Trophoblast cell (in vitro differentiated cells and primary cell): Measurements from ENCODE around the gene COL6A3.

Experiments used
- DNase-seq, 2 donors: peaks; one replicate each; pipeline ENCODE4 v3.0.0-alpha.2; 2016
- H2AFZ ChIP-seq: 2 replicates; pipeline ENCODE4 v1.6.1; 2013; ENCODE audit warnings: low read length, moderate library complexity, mild to moderate bottlenecking; ENCODE audit not compliant: insufficient read depth, poor library complexity
- H2AK5ac ChIP-seq: 2 replicates; pipeline ENCODE4 v1.6.1; 2013; ENCODE audit warnings: mild to moderate bottlenecking, low read length
- H2BK120ac ChIP-seq: 2 replicates; pipeline ENCODE4 v1.6.1; 2013; ENCODE audit warnings: low read length, mild to moderate bottlenecking, moderate library complexity; ENCODE audit not compliant: insufficient read depth, poor library complexity
- H2BK12ac ChIP-seq: 2 replicates; pipeline ENCODE4 v1.6.1; 2013; ENCODE audit warnings: mild to moderate bottlenecking, low read length, moderate library complexity
- H2BK5ac ChIP-seq: 2 replicates; pipeline ENCODE4 v1.6.1; 2013; ENCODE audit warnings: low read length, low read depth, moderate library complexity, mild to moderate bottlenecking; ENCODE audit not compliant: poor library complexity
- H3K14ac ChIP-seq: 2 replicates; pipeline ENCODE4 v1.6.1; 2013; ENCODE audit warnings: mild to moderate bottlenecking, low read length
- H3K18ac ChIP-seq: 2 replicates; pipeline ENCODE4 v1.6.1; 2013; ENCODE audit warnings: mild to moderate bottlenecking, low read length
- H3K23ac ChIP-seq: 2 replicates; pipeline ENCODE4 v1.6.1; 2013; ENCODE audit warnings: low read length
- H3K27ac ChIP-seq: 2 replicates; pipeline ENCODE4 v1.5.1; 2013; ENCODE audit warnings: low read depth, mild to moderate bottlenecking, inconsistent platforms, low read length, moderate library complexity
- H3K27me3 ChIP-seq: 2 replicates; pipeline ENCODE4 v1.6.1; 2013; ENCODE audit warnings: inconsistent platforms, mild to moderate bottlenecking, low read length, moderate library complexity; ENCODE audit not compliant: insufficient read depth
- H3K36me3 ChIP-seq, 2 experiments: 1 replicate in 1 of 2; 2 replicates in 1 of 2; pipeline ENCODE4 v1.6.1; 2013; ENCODE audit warnings: low read length in 2 of 2, mild to moderate bottlenecking in 2 of 2, moderate library complexity in 1 of 2; ENCODE audit not compliant: insufficient read depth in 2 of 2, control insufficient read depth in 1 of 2
- H3K4ac ChIP-seq: 2 replicates; pipeline ENCODE4 v1.6.1; 2013; ENCODE audit warnings: low read depth, mild to moderate bottlenecking, low read length, moderate library complexity
- H3K4me1 ChIP-seq, 2 experiments: 1 replicate in 1 of 2; 2 replicates in 1 of 2; pipeline ENCODE4 v1.6.1; 2013; ENCODE audit warnings: low read length in 2 of 2, mild to moderate bottlenecking in 2 of 2, moderate library complexity in 1 of 2; ENCODE audit not compliant: insufficient read depth in 2 of 2, control insufficient read depth in 1 of 2
- H3K4me2 ChIP-seq: 2 replicates; pipeline ENCODE4 v1.6.1; 2013; ENCODE audit warnings: inconsistent platforms, mild to moderate bottlenecking, low read length, moderate library complexity
- H3K4me3 ChIP-seq: 2 replicates; pipeline ENCODE4 v1.5.1; 2013; ENCODE audit warnings: mild to moderate bottlenecking, low read depth, low read length, inconsistent platforms
- H3K79me1 ChIP-seq: one replicate; pipeline ENCODE4 v1.6.1; 2013; ENCODE audit warnings: low read length
- H3K79me2 ChIP-seq: 2 replicates; pipeline ENCODE4 v1.6.1; 2013; ENCODE audit warnings: low read length, mild to moderate bottlenecking; ENCODE audit not compliant: control insufficient read depth, insufficient read depth, poor library complexity
- H3K9ac ChIP-seq: 2 replicates; pipeline ENCODE4 v1.6.1; 2013; ENCODE audit warnings: mild to moderate bottlenecking, low read length
- H3K9me3 ChIP-seq: 2 replicates; pipeline ENCODE4 v1.6.1; 2013; ENCODE audit warnings: low read depth, mild to moderate bottlenecking, control low read depth, inconsistent platforms, low read length; ENCODE audit not compliant: insufficient read depth
- H4K12ac ChIP-seq: 2 replicates; pipeline ENCODE4 v1.6.1; 2013; ENCODE audit warnings: low read depth, mild to moderate bottlenecking, low read length, moderate library complexity
- H4K8ac ChIP-seq: 2 replicates; pipeline ENCODE4 v1.6.1; 2013; ENCODE audit warnings: low read depth, mild to moderate bottlenecking, low read length, moderate library complexity
- H4K91ac ChIP-seq: one replicate; pipeline ENCODE4 v1.6.1; 2013; ENCODE audit warnings: low read depth, mild to moderate bottlenecking, low read length, moderate library complexity
- WGBS: extraction: QIAGEN DNeasy Blood & Tissue Kit; methylation state at CpG from one replicate; pipeline ENCODE4 v1.1.7; 2013; ENCODE audit warnings: missing lambda C conversion rate; ENCODE audit not compliant: insufficient read length, insufficient coverage; ENCODE audit errors: extremely low coverage; 5-methylcytosine and 5-hydroxymethylcytosine counted together

Gene COL6A3

GRCh38 chr2:237434866-237435311 lies 20.9 kb upstream of the COL6A3 start:
- peak overlapping the region; percentile 64 for H3K18ac ChIP-seq
- no peaks in the 10 kb centered on the region for H3K9me3 ChIP-seq
- H3K23ac ChIP-seq, result no peak overlapping the region
- no peak overlapping the region for H3K9ac ChIP-seq
- peaks cover 2% of the 10 kb centered on the region for H3K79me2 ChIP-seq
- H3K4me3 ChIP-seq, result no peak overlapping the region
- no peak overlapping the region for H3K27ac ChIP-seq
- H3K79me1 ChIP-seq, result peaks cover 17% of the 10 kb centered on the region
- H3K4me1 ChIP-seq, result peaks cover 21 to 27% of the 10 kb centered on the region in 2 experiments
- no peaks in the 10 kb centered on the region for H3K36me3 ChIP-seq
- no peak overlapping the region for H3K4me2 ChIP-seq
- H2AFZ ChIP-seq, result peak overlapping the region; percentile 30
- peak overlapping the region; percentile 83 for H4K91ac ChIP-seq
- peak overlapping the region; percentile 24 for H3K14ac ChIP-seq
- no peaks in the 10 kb centered on the region for H3K27me3 ChIP-seq
- WGBS, result no CpG with 5 or more reads among the region's 14 CpGs
- peak overlapping the region; percentile 50 for H4K8ac ChIP-seq
- no peak overlapping the region for H3K4ac ChIP-seq
- peak overlapping the region; percentile 78 for H2BK12ac ChIP-seq
- H4K12ac ChIP-seq, result no peak overlapping the region
- no peak overlapping the region for H2BK5ac ChIP-seq
- DNase-seq, result no peak
- H2AK5ac ChIP-seq, result peak overlapping the region; percentile 22
- peak overlapping the region; percentile 14 for H2BK120ac ChIP-seq

GRCh38 chr2:237433920-237434676 lies 20.1 kb upstream of the COL6A3 start:
- H3K27me3 ChIP-seq, result no peaks in the 10 kb centered on the region
- H3K9me3 ChIP-seq, result no peaks in the 10 kb centered on the region
- WGBS, result no CpG with 5 or more reads among the region's 13 CpGs
- no peak overlapping the region for H4K12ac ChIP-seq
- peaks cover 2% of the 10 kb centered on the region for H3K79me2 ChIP-seq
- H3K4me3 ChIP-seq, result no peak overlapping the region
- H3K4me1 ChIP-seq, result peaks cover 21 to 27% of the 10 kb centered on the region in 2 experiments
- H2AFZ ChIP-seq, result no peak overlapping the region
- H3K18ac ChIP-seq, result no peak overlapping the region
- H2AK5ac ChIP-seq, result no peak overlapping the region
- H3K27ac ChIP-seq, result no peak overlapping the region
- no peak overlapping the region for H2BK5ac ChIP-seq
- DNase-seq, result no peak
- H3K4ac ChIP-seq, result no peak overlapping the region
- no peak overlapping the region for H3K9ac ChIP-seq
- no peak overlapping the region for H3K4me2 ChIP-seq
- H3K79me1 ChIP-seq, result peaks cover 17% of the 10 kb centered on the region
- no peak overlapping the region for H3K23ac ChIP-seq
- H4K91ac ChIP-seq, result peak overlapping the region; percentile 80
- H2BK12ac ChIP-seq, result peak overlapping the region; percentile 53
- H3K36me3 ChIP-seq, result no peaks in the 10 kb centered on the region
- no peak overlapping the region for H4K8ac ChIP-seq
- H3K14ac ChIP-seq, result peak overlapping the region; percentile 12
- H2BK120ac ChIP-seq, result peak overlapping the region; percentile 10

DNA sequence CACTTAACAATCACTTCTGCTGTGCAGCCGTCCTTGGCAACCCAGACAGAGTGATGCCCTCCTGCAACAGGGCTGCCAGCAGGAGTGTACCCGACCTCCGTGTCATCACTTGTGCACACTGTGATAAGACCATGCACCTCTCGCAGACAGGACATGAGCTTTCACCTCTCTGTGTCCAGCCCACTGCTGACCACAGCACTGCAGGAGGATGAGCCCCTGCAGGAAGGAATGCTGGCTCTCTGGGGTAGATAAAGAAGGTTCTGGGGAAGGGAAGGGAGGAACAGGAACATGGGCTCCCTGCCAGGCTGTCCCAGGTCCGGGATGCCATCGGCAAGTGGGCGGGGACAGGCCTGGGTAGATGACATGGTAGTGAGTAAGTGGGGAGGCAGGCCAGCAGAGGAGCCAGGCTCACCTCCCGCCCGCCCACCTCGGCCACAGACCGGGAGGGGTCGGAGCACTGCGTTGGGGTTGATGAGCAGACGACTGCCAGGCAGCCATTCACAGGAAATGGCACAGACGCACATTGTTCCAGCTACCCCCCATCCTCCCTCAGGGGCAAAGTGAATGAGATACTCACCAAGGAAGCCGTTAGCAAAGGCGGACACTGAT lies 18.6 kb upstream of the COL6A3 start:
- Histone ChIP-seq H3K27me3 (no peaks in the 10 kb centered on the region), H3K18ac (peak overlapping the region; percentile 15), H3K36me3 (no peaks in the 10 kb centered on the region), H4K91ac (peak overlapping the region; percentile 67), H2BK120ac (peak overlapping the region; percentile 35), H3K9me3 (no peaks in the 10 kb centered on the region), H3K27ac (peak overlapping the region; percentile 52), H3K4me1 (peaks cover 21 to 27% of the 10 kb centered on the region in 2 experiments), H3K79me1 (peaks cover 17% of the 10 kb centered on the region), H3K9ac (no peak overlapping the region), H2BK5ac (peak overlapping the region; percentile 15), H3K4ac (no peak overlapping the region), H2AFZ (no peak overlapping the region), H3K23ac (no peak overlapping the region), H2AK5ac (no peak overlapping the region), H3K14ac (peak overlapping the region; percentile 41), H4K8ac (peak overlapping the region; percentile 55), H2BK12ac (peak overlapping the region; percentile 39), H3K4me2 (no peak overlapping the region), H4K12ac (no peak overlapping the region), H3K4me3 (no peak overlapping the region), H3K79me2 (peaks cover 2% of the 10 kb centered on the region)
- WGBS, result no CpG with 5 or more reads among the region's 17 CpGs
- no peak for DNase-seq

DNA sequence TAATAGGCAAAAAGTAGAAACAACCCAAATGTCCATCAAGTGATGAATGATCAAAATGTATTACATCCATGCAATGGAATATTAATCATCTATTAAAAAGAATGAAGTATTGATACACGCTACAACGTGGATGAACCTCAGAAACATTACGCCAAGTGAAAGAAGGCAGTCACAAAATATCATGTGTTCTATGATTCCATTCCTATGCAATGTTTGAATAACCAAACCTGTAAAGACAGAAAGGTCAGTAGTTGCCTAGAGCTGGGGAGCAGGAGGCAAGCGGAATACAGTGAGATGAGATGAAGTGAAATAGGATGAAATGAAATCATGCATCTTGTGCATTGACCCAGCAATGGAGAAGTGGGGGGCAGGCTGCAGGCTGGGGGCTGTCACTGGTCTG lies 17.9 kb upstream of the COL6A3 start:
- Histone ChIP-seq H3K14ac (no peak overlapping the region), H2BK5ac (no peak overlapping the region), H3K9me3 (no peaks in the 10 kb centered on the region), H3K79me2 (peaks cover 2% of the 10 kb centered on the region), H2AFZ (no peak overlapping the region), H3K36me3 (no peaks in the 10 kb centered on the region), H3K4me2 (no peak overlapping the region), H2BK120ac (no peak overlapping the region), H3K27me3 (no peaks in the 10 kb centered on the region), H3K27ac (no peak overlapping the region), H4K91ac (no peak overlapping the region), H3K4ac (no peak overlapping the region), H4K8ac (no peak overlapping the region), H2BK12ac (no peak overlapping the region), H3K4me3 (no peak overlapping the region), H3K18ac (no peak overlapping the region), H3K4me1 (peaks cover 21 to 27% of the 10 kb centered on the region in 2 experiments), H3K79me1 (peaks cover 17% of the 10 kb centered on the region), H2AK5ac (no peak overlapping the region), H3K9ac (no peak overlapping the region), H3K23ac (no peak overlapping the region), H4K12ac (no peak overlapping the region)
- no peak for DNase-seq
- WGBS, result no CpG with 5 or more reads among the region's 4 CpGs
